Measurements from ENCODE around the gene LAMA2. TPM values are rescaled to one million over a fixed set of nuclear protein-coding genes. Genes with fewer than 3 reads are reported as not detected.
"Not testable (repeated sequence)": the region's sequence is repeated elsewhere in the genome, so short reads cannot be mapped to it uniquely, and the experiment has no call there.

The LAMA2 gene
- total RNA-seq, 4 donors from 2014 or later, result 23.4 to 80.8 (median 28.2) TPM

DNA sequence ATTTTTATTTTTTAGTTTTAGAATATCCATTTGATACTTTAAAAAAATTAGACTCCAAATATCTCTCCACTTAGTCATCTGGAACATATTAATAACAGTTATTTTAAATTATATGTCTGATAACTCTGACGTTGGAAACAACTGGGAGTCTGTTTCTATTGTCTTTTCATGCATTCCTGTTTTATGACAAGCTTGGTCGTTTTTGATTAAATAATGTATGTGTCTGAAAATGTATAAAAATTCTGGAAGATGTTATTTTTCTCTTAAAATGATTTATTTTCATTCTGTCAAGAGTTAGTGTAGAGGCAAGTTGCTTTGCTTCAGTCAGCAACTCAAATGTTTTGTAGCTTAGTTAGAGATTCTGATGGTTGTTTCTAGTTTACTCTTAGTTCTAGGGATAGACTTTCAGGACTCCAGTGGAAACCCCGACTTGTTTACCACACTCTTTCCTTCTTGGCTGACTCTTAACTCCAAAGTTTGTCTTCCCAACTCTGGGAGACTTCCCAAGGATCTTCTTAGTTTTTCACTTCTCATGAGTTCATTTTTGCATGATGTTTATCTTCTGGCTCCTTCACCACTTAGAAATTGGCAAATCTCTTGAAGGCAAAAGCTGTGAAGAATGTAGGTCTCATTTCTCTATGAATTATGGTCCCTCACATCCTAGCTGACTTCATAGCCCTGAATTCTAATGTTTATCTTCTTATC, 190.9 kb downstream of the LAMA2 start:
- intact Hi-C loops (cut with DNase I; ENCODE audit: low total_unique reads), result no loop called here
- TF ChIP-seq POLR2A (IDR thresholded peaks at IDR 0.05), result no peak
- no peak for TF ChIP-seq CTCF (IDR thresholded peaks at IDR 0.05)
- WGBS, 2 donors, result 32 to 39% methylated on average over 3 of the region's 3 CpGs
- H3K4me3 ChIP-seq (ENCODE audit: low read depth, poor library complexity, severe bottlenecking), result no peak overlapping the region
- no peak for DNase-seq (ENCODE audit: low spot score in 2 of 2)

DNA sequence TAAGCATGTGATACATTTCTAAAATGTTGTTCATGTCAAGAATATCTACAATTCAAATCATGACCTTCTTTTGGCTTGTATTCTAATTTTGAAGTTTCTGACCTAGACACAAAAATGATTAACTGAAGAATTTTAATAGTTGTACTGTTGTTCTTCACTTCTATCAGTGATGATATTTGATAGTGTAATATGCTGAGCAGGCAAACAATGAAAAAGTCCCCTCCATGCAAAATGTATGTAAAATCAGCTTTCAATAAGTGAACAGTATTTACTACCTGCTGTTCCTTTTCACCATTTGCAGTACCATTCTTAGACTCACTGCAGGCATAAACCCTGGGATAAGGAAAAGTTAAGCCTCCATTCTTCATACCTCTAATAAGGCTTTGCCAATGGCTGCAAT, 201.5 kb downstream of the LAMA2 start:
- intact Hi-C loops (cut with DNase I; ENCODE audit: low total_unique reads), result no loop called here
- TF ChIP-seq POLR2A (IDR thresholded peaks at IDR 0.05), result no peak
- no peak for TF ChIP-seq CTCF (IDR thresholded peaks at IDR 0.05)

DNA sequence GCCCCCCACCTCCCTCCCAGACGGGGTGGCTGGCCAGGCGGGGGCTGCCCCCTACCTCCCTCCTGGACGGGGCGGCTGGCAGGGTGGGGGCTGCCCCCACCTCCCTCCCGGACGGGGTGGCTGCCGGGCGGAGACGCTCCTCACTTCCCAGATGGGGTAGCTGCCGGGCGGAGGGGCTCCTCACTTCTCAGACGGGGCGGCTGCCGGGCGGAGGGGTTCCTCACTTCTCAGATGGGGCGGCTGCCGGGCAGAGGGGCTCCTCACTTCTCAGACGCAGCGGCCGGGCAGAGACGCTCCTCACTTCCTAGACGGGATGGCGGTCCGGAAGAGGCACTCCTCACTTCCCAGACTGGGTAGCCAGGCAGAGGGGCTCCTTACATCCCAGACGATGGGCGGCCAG, 205.5 kb downstream of the LAMA2 start:
- 98 to 99% methylated on average over 9 to 21 of the region's 26 CpGs for WGBS, 2 donors
- H3K4me3 ChIP-seq (ENCODE audit: low read depth, poor library complexity, severe bottlenecking); intact Hi-C loops (cut with DNase I; ENCODE audit: low total_unique reads); DNase-seq (ENCODE audit: low spot score in 2 of 2): not testable (repeated sequence)

More for the DNA sequence above, 201.5 kb downstream of the LAMA2 start:
- no peak overlapping the region for H3K4me3 ChIP-seq (ENCODE audit: low read depth, poor library complexity, severe bottlenecking)
- DNase-seq (ENCODE audit: low spot score in 2 of 2), result no peak

DNA sequence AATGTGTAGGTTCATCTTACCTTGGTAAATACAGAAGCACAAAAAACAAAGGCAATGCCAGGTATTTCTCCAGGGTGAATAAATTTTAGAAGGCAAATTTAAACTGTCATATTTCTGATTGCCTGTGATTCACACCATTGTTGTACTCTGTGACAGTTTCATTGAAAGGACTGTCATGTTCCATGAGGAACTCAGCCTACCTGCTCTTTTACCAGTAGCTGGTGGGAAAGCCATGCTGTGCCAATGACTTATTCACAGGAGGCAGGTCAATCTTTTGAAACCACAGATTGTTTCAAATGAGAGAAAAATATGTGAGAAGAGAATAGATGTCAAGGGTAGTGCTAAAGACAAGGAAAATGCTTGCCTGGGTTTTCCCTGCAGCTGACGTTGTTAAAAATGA, 206.4 kb downstream of the LAMA2 start:
- H3K4me3 ChIP-seq (ENCODE audit: low read depth, poor library complexity, severe bottlenecking), result no peak overlapping the region
- no peak for DNase-seq (ENCODE audit: low spot score in 2 of 2)
- no peak for TF ChIP-seq POLR2A (IDR thresholded peaks at IDR 0.05)
- no peak for TF ChIP-seq CTCF (IDR thresholded peaks at IDR 0.05)
- WGBS, 2 donors, result 88 to 91% methylated on average over 1 of the region's 1 CpG
- intact Hi-C loops (cut with DNase I; ENCODE audit: low total_unique reads), result no loop called here

DNA sequence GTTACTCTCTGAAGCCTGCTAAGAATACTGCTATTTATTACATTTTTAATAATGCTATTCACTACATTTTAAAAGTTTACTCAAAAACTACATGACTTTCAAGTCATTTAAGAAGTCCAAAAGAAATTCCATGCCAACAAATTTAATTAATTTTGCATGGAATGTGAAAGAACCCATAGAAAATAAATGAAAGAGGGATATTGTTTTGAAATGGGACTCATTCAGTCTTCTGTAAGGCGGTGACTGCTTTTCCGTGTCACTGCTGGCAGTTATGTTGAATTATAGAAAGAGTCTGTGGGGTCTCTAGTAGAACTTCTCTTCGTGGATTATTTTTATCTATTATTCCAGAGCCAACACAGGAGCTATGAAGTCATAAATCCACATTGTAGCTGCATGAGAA, 211.2 kb downstream of the LAMA2 start:
- no peak for DNase-seq (ENCODE audit: low spot score in 2 of 2)
- TF ChIP-seq CTCF (IDR thresholded peaks at IDR 0.05) (no peak), POLR2A (IDR thresholded peaks at IDR 0.05) (no peak)
- WGBS, 2 donors, result 38 to 39% methylated on average over 3 of the region's 3 CpGs
- no peak overlapping the region for H3K4me3 ChIP-seq (ENCODE audit: low read depth, poor library complexity, severe bottlenecking)
- intact Hi-C loops (cut with DNase I; ENCODE audit: low total_unique reads), result no loop called here

GRCh38 chr6:129096651-129097290, 213.8 kb downstream of the LAMA2 start:
- intact Hi-C loops (cut with DNase I; ENCODE audit: low total_unique reads), result no loop called here
- no peak for TF ChIP-seq POLR2A (IDR thresholded peaks at IDR 0.05)
- no peak for TF ChIP-seq CTCF (IDR thresholded peaks at IDR 0.05)
- 77 to 80% methylated on average over 3 of the region's 3 CpGs for WGBS, 2 donors
- no peak for DNase-seq (ENCODE audit: low spot score in 2 of 2)
- H3K4me3 ChIP-seq (ENCODE audit: low read depth, poor library complexity, severe bottlenecking), result no peak overlapping the region
